CD14-positive monocyte (primary cell): ENCODE data around the gene DMPK. TPM values are rescaled to one million over a fixed set of nuclear protein-coding genes. Genes with fewer than 3 reads are reported as not detected.
A peak's percentile ranks its signal among the peaks of the same experiment; 100 is the strongest.

Experiments
- DNase-seq, 3 donors: peaks; one replicate each; pipeline ENCODE4 v3.0.0-alpha.2; 2011 to 2022
- H2AFZ ChIP-seq: 2 replicates; pipeline ENCODE4 v1.6.0; 2012; ENCODE audit warnings: mild to moderate bottlenecking, low read depth, low read length, inconsistent platforms; ENCODE audit not compliant: insufficient read depth, poor library complexity, severe bottlenecking
- H3K27ac ChIP-seq, 2 donors: 1 replicate in 1 of 2; 2 replicates in 1 of 2; pipeline ENCODE4 v1.5.1; 2012 to 2013; ENCODE audit warnings: low read length in 2 of 2, control low read depth in 1 of 2, inconsistent platforms in 1 of 2, low read depth in 1 of 2, mild to moderate bottlenecking in 1 of 2
- H3K27me3 ChIP-seq, 2 donors: one replicate each; pipeline versions ENCODE4 v1.6.0 to v1.6.1; 2011 to 2013; ENCODE audit warnings: low read length in 2 of 2; ENCODE audit not compliant: control insufficient read depth in 2 of 2, insufficient read depth in 2 of 2
- H3K36me3 ChIP-seq, 2 donors: replicated peaks in 1 of 2; 1 replicate in 1 of 2; 2 replicates in 1 of 2; pipeline versions ENCODE4 v1.5.1 to v1.6.1; 2012 to 2013; ENCODE audit warnings: low read length in 2 of 2, control low read depth in 1 of 2, inconsistent platforms in 1 of 2, mild to moderate bottlenecking in 1 of 2; ENCODE audit not compliant: insufficient read depth in 2 of 2, control insufficient read depth in 1 of 2
- H3K4me1 ChIP-seq, 2 donors: 1 replicate in 1 of 2; 2 replicates in 1 of 2; pipeline versions ENCODE4 v1.5.1 to v1.6.1; 2012 to 2013; ENCODE audit warnings: low read length in 2 of 2, control low read depth in 1 of 2, inconsistent platforms in 1 of 2, mild to moderate bottlenecking in 1 of 2, moderate library complexity in 1 of 2; ENCODE audit not compliant: insufficient read depth in 2 of 2, control insufficient read depth in 1 of 2
- H3K4me2 ChIP-seq: replicated peaks from 2 replicates; pipeline ENCODE3; 2012; ENCODE audit warnings: low read length, moderate library complexity, mild to moderate bottlenecking; ENCODE audit not compliant: poor library complexity, severe bottlenecking; ENCODE audit errors: extremely low read depth
- H3K4me3 ChIP-seq, 3 experiments: fragments of 200-600 bp in 1 of 3; sonication (generic) in 1 of 3; replicated peaks in 1 of 3; 1 replicate in 2 of 3; 2 replicates in 1 of 3; pipeline ENCODE4 v1.5.1; 2011 to 2013; ENCODE audit warnings: low read length in 3 of 3, mild to moderate bottlenecking in 3 of 3, control low read depth in 2 of 3, low read depth in 2 of 3, inconsistent platforms in 1 of 3, moderate library complexity in 1 of 3
- H3K79me2 ChIP-seq: 2 replicates; pipeline ENCODE4 v1.6.0; 2012; ENCODE audit warnings: mild to moderate bottlenecking, control low read depth, inconsistent platforms, low read length, moderate library complexity; ENCODE audit not compliant: insufficient read depth
- H3K9ac ChIP-seq: 2 replicates; pipeline ENCODE4 v1.6.0; 2017; ENCODE audit warnings: low read length, mild to moderate bottlenecking; ENCODE audit not compliant: insufficient read depth, poor library complexity, severe bottlenecking
- H3K9me3 ChIP-seq, 2 donors: replicated peaks in 1 of 2; 1 replicate in 1 of 2; 2 replicates in 1 of 2; pipeline versions ENCODE4 v1.5.1 to v1.6.1; 2012 to 2013; ENCODE audit warnings: low read length in 2 of 2, control low read depth in 1 of 2; ENCODE audit not compliant: control insufficient read depth in 1 of 2, insufficient read depth in 1 of 2
- H4K20me1 ChIP-seq: 2 replicates; pipeline ENCODE4 v1.6.0; 2012; ENCODE audit warnings: mild to moderate bottlenecking, low read length, control low read depth, moderate library complexity; ENCODE audit not compliant: insufficient read depth
- H3K27ac Mint-ChIP-seq, 7 donors: one replicate each; pipeline ENCODE4 v1.8.0; 2020; ENCODE audit warnings: mild to moderate bottlenecking in 7 of 7, mixed read lengths in 7 of 7, moderate library complexity in 6 of 7, inconsistent platforms in 2 of 7
- H3K27me3 Mint-ChIP-seq, 3 donors: one replicate each; pipeline ENCODE4 v1.8.0; 2021 to 2022; ENCODE audit warnings: low read depth in 3 of 3, mild to moderate bottlenecking in 3 of 3, mixed read lengths in 3 of 3, moderate library complexity in 3 of 3, inconsistent platforms in 1 of 3
- H3K36me3 Mint-ChIP-seq, 2 donors: one replicate each; pipeline ENCODE4 v1.8.0; 2020; ENCODE audit warnings: mixed read lengths in 2 of 2, inconsistent platforms in 1 of 2, mild to moderate bottlenecking in 1 of 2
- H3K4me1 Mint-ChIP-seq: one replicate; pipeline ENCODE4 v1.8.0; 2020; ENCODE audit warnings: mild to moderate bottlenecking, mixed read lengths
- H3K4me3 Mint-ChIP-seq, 2 donors: one replicate each; pipeline ENCODE4 v1.8.0; 2020; ENCODE audit warnings: mild to moderate bottlenecking in 2 of 2, mixed read lengths in 2 of 2, moderate library complexity in 1 of 2
- H3K9me3 Mint-ChIP-seq, 7 donors: one replicate each; pipeline ENCODE4 v1.8.0; 2020 to 2022; ENCODE audit warnings: mixed read lengths in 7 of 7, mild to moderate bottlenecking in 6 of 7, moderate library complexity in 6 of 7, inconsistent platforms in 2 of 7
- WGBS: methylation state at CpG from one replicate; pipeline ENCODE4 v1.1.5; 2013; ENCODE audit warnings: missing lambda C conversion rate; ENCODE audit not compliant: insufficient coverage; 5-methylcytosine and 5-hydroxymethylcytosine counted together
- intact Hi-C, 2 donors: fragments of 100-400 bp; cut with micrococcal nuclease; formaldehyde crosslinking; loops; one replicate each; pipeline versions ENCODE4 v1.15.0 to v1.15.1; 2023
- polyA plus RNA-seq, 3 donors: library from polyadenylated mRNA; depleted of rRNA in 1 of 3; unstranded in 2 of 3; stranded (reverse) in 1 of 3; fragments of 300-500 nt in 2 of 3; fragments of >200 nt in 1 of 3; fragmentation: Illumina TruSeq in 2 of 3; gene quantifications; 1 replicate in 2 of 3; 2 replicates in 1 of 3; pipeline ENCODE4 v1.2.3, GENCODE V29; 2012 to 2021
- TF ChIP-seq, protein P1 (sequence below): fragments of 200-600 bp; IDR thresholded peaks from one replicate; pipeline ENCODE4 v1.8.0; 2022; ENCODE audit warnings: antibody characterized with exemption, mild to moderate bottlenecking

The DMPK gene
- polyA plus RNA-seq, 3 donors, result 0.17 to 3.8 TPM; not detected in 1

DNA sequence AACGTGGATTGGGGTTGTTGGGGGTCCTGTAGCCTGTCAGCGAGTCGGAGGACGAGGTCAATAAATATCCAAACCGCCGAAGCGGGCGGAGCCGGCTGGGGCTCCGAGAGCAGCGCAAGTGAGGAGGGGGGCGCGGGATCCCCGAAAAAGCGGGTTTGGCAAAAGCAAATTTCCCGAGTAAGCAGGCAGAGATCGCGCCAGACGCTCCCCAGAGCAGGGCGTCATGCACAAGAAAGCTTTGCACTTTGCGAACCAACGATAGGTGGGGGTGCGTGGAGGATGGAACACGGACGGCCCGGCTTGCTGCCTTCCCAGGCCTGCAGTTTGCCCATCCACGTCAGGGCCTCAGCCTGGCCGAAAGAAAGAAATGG is 12.5 kb downstream of the DMPK start:
- peaks cover 22% of the 10 kb centered on the region for H3K4me1 Mint-ChIP-seq
- WGBS, result under 1% methylated on average over 28 of the region's 28 CpGs
- peak overlapping the region; percentile 58 to 88 for H3K4me3 Mint-ChIP-seq
- peaks cover 77 to 99% (median 83%) of the 10 kb centered on the region in 3 donors for H3K27me3 Mint-ChIP-seq
- DNase-seq, result no peak
- H3K36me3 Mint-ChIP-seq, result peaks cover 4 to 6% of the 10 kb centered on the region in 2 donors
- H4K20me1 ChIP-seq, result peaks cover 48% of the 10 kb centered on the region
- no peaks in the 10 kb centered on the region for H3K36me3 ChIP-seq
- H3K4me2 ChIP-seq, result peak overlapping the region; percentile 87
- peaks cover 27 to 35% of the 10 kb centered on the region in 2 donors for H3K4me1 ChIP-seq
- no peak overlapping the region for H3K9ac ChIP-seq
- peak overlapping the region; percentile 38 for H2AFZ ChIP-seq
- peaks cover 0 to 20% (median 12%) of the 10 kb centered on the region in 7 donors for H3K9me3 Mint-ChIP-seq
- peaks cover 6 to 20% of the 10 kb centered on the region in 2 donors for H3K9me3 ChIP-seq
- H3K79me2 ChIP-seq, result no peaks in the 10 kb centered on the region
- intact Hi-C loops, result loop anchor here (1.0 kb wide), 1 partner anchor 29 kb away; no protein-coding TSS in a partner anchor
- peak overlapping the region in 2 of 7 donors; percentile 41 to 46 for H3K27ac Mint-ChIP-seq
- peak overlapping the region in 1 of 3 experiments; percentile 77 for H3K4me3 ChIP-seq
- peaks cover 55 to 92% of the 10 kb centered on the region in 2 donors for H3K27me3 ChIP-seq
- H3K27ac ChIP-seq, result no peak overlapping the region
- TF ChIP-seq, protein P1, sequence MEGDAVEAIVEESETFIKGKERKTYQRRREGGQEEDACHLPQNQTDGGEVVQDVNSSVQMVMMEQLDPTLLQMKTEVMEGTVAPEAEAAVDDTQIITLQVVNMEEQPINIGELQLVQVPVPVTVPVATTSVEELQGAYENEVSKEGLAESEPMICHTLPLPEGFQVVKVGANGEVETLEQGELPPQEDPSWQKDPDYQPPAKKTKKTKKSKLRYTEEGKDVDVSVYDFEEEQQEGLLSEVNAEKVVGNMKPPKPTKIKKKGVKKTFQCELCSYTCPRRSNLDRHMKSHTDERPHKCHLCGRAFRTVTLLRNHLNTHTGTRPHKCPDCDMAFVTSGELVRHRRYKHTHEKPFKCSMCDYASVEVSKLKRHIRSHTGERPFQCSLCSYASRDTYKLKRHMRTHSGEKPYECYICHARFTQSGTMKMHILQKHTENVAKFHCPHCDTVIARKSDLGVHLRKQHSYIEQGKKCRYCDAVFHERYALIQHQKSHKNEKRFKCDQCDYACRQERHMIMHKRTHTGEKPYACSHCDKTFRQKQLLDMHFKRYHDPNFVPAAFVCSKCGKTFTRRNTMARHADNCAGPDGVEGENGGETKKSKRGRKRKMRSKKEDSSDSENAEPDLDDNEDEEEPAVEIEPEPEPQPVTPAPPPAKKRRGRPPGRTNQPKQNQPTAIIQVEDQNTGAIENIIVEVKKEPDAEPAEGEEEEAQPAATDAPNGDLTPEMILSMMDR, result no peak

DNA sequence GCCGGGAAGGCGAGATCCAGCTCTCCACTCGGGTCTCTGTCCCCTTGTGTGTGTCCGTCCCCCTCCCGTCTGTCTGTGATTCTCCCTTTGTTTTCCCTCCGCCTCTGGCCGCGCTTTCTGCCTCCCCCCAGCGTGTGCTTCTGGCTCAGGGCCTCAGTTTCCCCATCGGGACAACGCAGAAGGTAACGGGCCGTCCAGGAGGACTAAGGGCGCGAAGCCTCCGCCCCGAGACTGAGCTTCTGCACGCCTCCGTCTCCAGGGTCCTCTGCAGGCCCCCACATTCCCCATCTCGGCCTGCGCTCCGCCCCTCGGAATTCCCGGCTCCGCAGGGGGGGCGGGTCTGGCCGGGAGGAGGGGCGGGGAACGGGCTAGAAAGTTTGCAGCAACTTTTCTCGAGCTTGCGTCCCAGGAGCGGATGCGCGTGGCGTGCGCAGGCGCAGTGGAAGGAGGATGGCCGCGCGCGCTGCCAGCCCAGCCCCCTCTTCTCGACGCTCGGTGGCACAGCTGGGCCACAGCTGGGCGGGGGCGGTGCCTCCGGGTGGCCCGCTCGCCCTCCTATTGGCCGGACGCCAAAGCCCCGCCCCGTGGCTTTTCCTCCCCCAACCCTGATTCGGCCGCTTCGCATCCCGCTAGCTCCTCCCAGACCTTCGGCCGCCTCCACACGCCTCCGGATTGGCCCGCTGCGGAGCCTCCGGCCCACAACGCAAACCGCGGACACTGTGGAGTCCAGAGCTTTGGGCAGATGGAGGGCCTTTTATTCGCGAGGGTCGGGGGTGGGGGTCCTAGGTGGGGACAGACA is 13.1 kb downstream of the DMPK start, which contains the start of gene SIX5:
Gene SIX5, minus strand, starts transcription at position 269 of the 799 bp plus-strand sequence. CDS start 408 bp downstream, outside the sequence.
- TF ChIP-seq, protein P1, result no peak
- Mint-ChIP-seq H3K4me1 (peaks cover 22% of the 10 kb centered on the region), H3K9me3 (peaks cover 0 to 20% (median 12%) of the 10 kb centered on the region in 7 donors), H3K36me3 (peaks cover 4 to 6% of the 10 kb centered on the region in 2 donors), H3K27ac (peak within 1 kb of the TSS in 2 of 7 donors; percentile 41 to 46), H3K4me3 (peak within 1 kb of the TSS; percentile 76 to 88), H3K27me3 (peaks cover 73 to 99% (median 83%) of the 10 kb centered on the region in 3 donors)
- peaks cover 27 to 35% of the 10 kb centered on the region in 2 donors for H3K4me1 ChIP-seq
- peak; percentile 45 to 76 (median 62) for DNase-seq
- H2AFZ ChIP-seq, result peak within 1 kb of the TSS; percentile 84
- no peak within 1 kb of the TSS for H3K27ac ChIP-seq
- peaks cover 6 to 20% of the 10 kb centered on the region in 2 donors for H3K9me3 ChIP-seq
- H3K9ac ChIP-seq, result no peak within 1 kb of the TSS
- H3K27me3 ChIP-seq, result peaks cover 53 to 92% of the 10 kb centered on the region in 2 donors
- H3K36me3 ChIP-seq, result no peaks in the 10 kb centered on the region
- intact Hi-C loops, result no loop called here
- peak within 1 kb of the TSS; percentile 87 for H3K4me2 ChIP-seq
- H3K4me3 ChIP-seq, result peak within 1 kb of the TSS; percentile 29 to 77 (median 49)
- WGBS, result under 1% methylated on average over 70 of the region's 70 CpGs
- H3K79me2 ChIP-seq, result no peaks in the 10 kb centered on the region
- H4K20me1 ChIP-seq, result peaks cover 48% of the 10 kb centered on the region
